LNCAP (cell line): ENCODE data around the gene ARID1B.
A peak's percentile ranks its signal among the peaks of the same experiment; 100 is the strongest.

Experiments used
- CTCF ChIP-seq: fragments of 450-650 bp; IDR thresholded peaks from 2 replicates; pipeline ENCODE4 v1.5.1; 2017; ENCODE audit warnings: mild to moderate bottlenecking

ARID1B gene

GRCh38 chr6:156862711-156863110, 85.5 kb downstream of the ARID1B start:
- TF ChIP-seq CTCF = no peak

GRCh38 chr6:156863504-156863903, 86.3 kb downstream of the ARID1B start:
- TF ChIP-seq CTCF = no peak

- TF ChIP-seq CTCF = no peak
Observed at GRCh38 chr6:156864557-156864956, 87.4 kb downstream of the ARID1B start.

- TF ChIP-seq CTCF = no peak
Observed at GRCh38 chr6:156865019-156865629, 87.9 kb downstream of the ARID1B start.

- peak; percentile 31; the same call in 1 of the 2 replicates for TF ChIP-seq CTCF
Observed at GRCh38 chr6:156866220-156867015, 89.2 kb downstream of the ARID1B start.

- TF ChIP-seq CTCF = no peak
Observed at GRCh38 chr6:156867121-156867520, 89.9 kb downstream of the ARID1B start.

GRCh38 chr6:156868385-156868784, 91.2 kb downstream of the ARID1B start:
- no peak for TF ChIP-seq CTCF
